GM19025 (cell line): ENCODE results near the gene ISY1.
"Not testable (repeated sequence)": the region's sequence is repeated elsewhere in the genome, so short reads cannot be mapped to it uniquely, and the experiment has no call there.

Experiments used
- ATAC-seq: cut with Tn5 transposase; IDR thresholded peaks from one replicate; pipeline ENCODE4 v1.9.1; 2021; ENCODE audit warnings: mild to moderate bottlenecking, low read depth, moderate library complexity; ENCODE audit not compliant: unreplicated experiment

The ISY1 gene

GRCh38 chr3:129160891-129161859, at the start of gene ISY1:
TSS of gene ISY1 (minus strand) at chr3:129161063. CDS start at chr3:129160975, 88 bp downstream.
- peak; percentile 79 for ATAC-seq

GRCh38 chr3:129207479-129207878, 46.6 kb upstream of the ISY1 start:
- no peak for ATAC-seq

- ATAC-seq = no peak
Observed at GRCh38 chr3:129205109-129205832, 44.4 kb upstream of the ISY1 start.

GRCh38 chr3:129204473-129204872, 43.6 kb upstream of the ISY1 start:
- ATAC-seq = no peak

GRCh38 chr3:129199366-129199765, 38.5 kb upstream of the ISY1 start:
- ATAC-seq = no peak

- ATAC-seq = no peak
Observed at GRCh38 chr3:129197321-129197720, 36.5 kb upstream of the ISY1 start.

GRCh38 chr3:129196601-129197000, 35.7 kb upstream of the ISY1 start:
- no peak for ATAC-seq

- ATAC-seq = no peak
Observed at GRCh38 chr3:129195731-129196256, 34.9 kb upstream of the ISY1 start.

GRCh38 chr3:129189793-129190192, 28.9 kb upstream of the ISY1 start:
- ATAC-seq = not testable (repeated sequence)

GRCh38 chr3:129187857-129188256, 27.0 kb upstream of the ISY1 start:
- no peak for ATAC-seq

GRCh38 chr3:129185783-129186182, 24.9 kb upstream of the ISY1 start:
- no peak for ATAC-seq

GRCh38 chr3:129184784-129185542, 24.1 kb upstream of the ISY1 start:
- ATAC-seq = not testable (repeated sequence)

- ATAC-seq = no peak
Observed at GRCh38 chr3:129184396-129184657, 23.5 kb upstream of the ISY1 start.

GRCh38 chr3:129183569-129184395, 22.9 kb upstream of the ISY1 start, which contains the start of gene CNBP:
TSS of gene CNBP (minus strand) at chr3:129183896. CDS start at chr3:129171757, 12,139 bp downstream.
- ATAC-seq = peak; percentile 98

- no peak for ATAC-seq
Observed at GRCh38 chr3:129182390-129183185, 21.7 kb upstream of the ISY1 start.

- no peak for ATAC-seq
Observed at GRCh38 chr3:129181819-129182218, 21.0 kb upstream of the ISY1 start.

GRCh38 chr3:129180461-129180860, 19.6 kb upstream of the ISY1 start:
- ATAC-seq = no peak

GRCh38 chr3:129176051-129176450, 15.2 kb upstream of the ISY1 start:
- no peak for ATAC-seq

GRCh38 chr3:129173725-129174124, 12.9 kb upstream of the ISY1 start:
- ATAC-seq = no peak
